ENCODE data around the gene PRSS27. TPM values are rescaled to one million over a fixed set of nuclear protein-coding genes. Genes with fewer than 3 reads are reported as not detected.
"Not testable (repeated sequence)": the region's sequence is repeated elsewhere in the genome, so short reads cannot be mapped to it uniquely, and the experiment has no call there.

Gene PRSS27
- polyA plus RNA-seq, 2 donors, result 500 to 620 TPM

DNA sequence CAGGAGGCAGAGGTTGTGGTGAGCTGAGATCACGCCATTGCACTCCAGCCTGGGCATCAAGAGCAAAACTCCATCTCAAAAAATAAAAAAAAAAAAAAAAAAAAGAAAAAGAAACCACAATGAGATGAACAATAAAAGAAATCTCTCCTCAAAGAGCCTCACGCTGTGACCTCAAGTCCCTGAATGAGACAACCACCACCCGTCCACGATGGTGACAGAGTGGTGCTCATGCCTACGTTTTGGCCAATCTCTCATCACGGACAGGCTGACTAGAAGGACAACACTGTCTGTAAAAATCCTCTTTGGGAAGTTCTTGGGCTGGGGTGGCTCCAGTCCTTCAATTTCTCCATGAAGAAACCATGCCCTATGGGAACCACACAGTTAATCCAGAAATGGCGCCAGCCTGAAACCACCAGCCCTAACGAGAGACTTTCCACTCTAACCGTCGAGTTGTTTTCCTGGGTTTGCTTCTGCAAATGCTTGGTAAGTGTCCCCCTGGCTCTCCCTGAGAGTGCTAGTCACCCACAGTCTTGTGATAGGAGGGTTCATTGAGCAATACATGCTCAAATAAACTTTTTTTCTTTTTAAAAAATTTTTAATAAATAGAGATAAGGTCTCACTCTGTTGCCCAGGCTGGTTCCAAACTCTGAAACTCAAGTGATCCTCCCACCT is 15.0 kb upstream of the PRSS27 start:
- Histone ChIP-seq H3K36me3 (ENCODE audit: control insufficient read depth in 2 of 2, insufficient read depth in 2 of 2, low read length in 1 of 2) (no peaks in the 10 kb centered on the region), H3K4me3 (ENCODE audit: low read depth in 1 of 2, low read length in 2 of 2) (no peak overlapping the region), H3K4me1 (ENCODE audit: control insufficient read depth in 2 of 2, insufficient read depth in 2 of 2, low read length in 1 of 2) (no peaks in the 10 kb centered on the region), H3K9me3 (ENCODE audit: control insufficient read depth in 2 of 2, insufficient read depth in 1 of 2, low read depth in 1 of 2, low read length in 1 of 2) (no peaks in the 10 kb centered on the region), H3K27ac (ENCODE audit: low read depth in 2 of 2, low read length in 1 of 2) (no peak overlapping the region), H3K27me3 (ENCODE audit: control insufficient read depth in 1 of 2, insufficient read depth in 2 of 2, low read length in 2 of 2) (no peaks in the 10 kb centered on the region)
- 72 to 76% methylated on average over 10 of the region's 10 CpGs for WGBS, 2 donors

- WGBS, 2 donors, result 86% methylated on average over 7 of the region's 7 CpGs
- Histone ChIP-seq H3K9me3 (ENCODE audit: control insufficient read depth in 2 of 2, insufficient read depth in 1 of 2, low read depth in 1 of 2, low read length in 1 of 2) (no peaks in the 10 kb centered on the region), H3K27ac (ENCODE audit: low read depth in 2 of 2, low read length in 1 of 2) (no peak overlapping the region)
Measured at GRCh38 chr16:2728034-2728433, 8.0 kb upstream of the PRSS27 start.

DNA sequence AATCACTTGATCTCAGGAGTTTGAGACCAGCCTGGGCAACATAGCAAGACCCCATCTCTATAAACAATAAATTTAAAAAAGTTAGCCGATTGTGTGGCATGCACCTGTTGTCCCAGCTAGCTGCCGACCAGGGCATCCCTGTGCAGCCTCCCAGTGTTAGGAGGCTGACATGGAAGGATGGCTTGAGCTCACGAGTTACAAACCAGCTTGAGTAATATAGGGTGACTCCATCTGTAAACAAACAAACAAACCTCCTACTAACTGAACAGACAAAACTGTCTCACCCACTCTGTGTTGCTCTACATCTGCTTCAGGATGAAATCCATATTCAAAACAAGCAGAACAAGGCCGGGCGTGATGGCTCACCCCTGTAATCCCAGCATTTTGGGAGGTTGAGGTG is 6.9 kb upstream of the PRSS27 start:
- Histone ChIP-seq H3K4me1 (ENCODE audit: control insufficient read depth in 2 of 2, insufficient read depth in 2 of 2, low read length in 1 of 2) (no peaks in the 10 kb centered on the region), H3K36me3 (ENCODE audit: control insufficient read depth in 2 of 2, insufficient read depth in 2 of 2, low read length in 1 of 2) (no peaks in the 10 kb centered on the region), H3K27ac (ENCODE audit: low read depth in 2 of 2, low read length in 1 of 2) (no peak overlapping the region), H3K4me3 (ENCODE audit: low read depth in 1 of 2, low read length in 2 of 2) (no peak overlapping the region), H3K27me3 (ENCODE audit: control insufficient read depth in 1 of 2, insufficient read depth in 2 of 2, low read length in 2 of 2) (no peaks in the 10 kb centered on the region), H3K9me3 (ENCODE audit: control insufficient read depth in 2 of 2, insufficient read depth in 1 of 2, low read depth in 1 of 2, low read length in 1 of 2) (no peaks in the 10 kb centered on the region)
- WGBS, 2 donors, result 75 to 82% methylated on average over 5 of the region's 5 CpGs

More at GRCh38 chr16:2728034-2728433, 8.0 kb upstream of the PRSS27 start:
- Histone ChIP-seq H3K27me3 (ENCODE audit: control insufficient read depth in 1 of 2, insufficient read depth in 2 of 2, low read length in 2 of 2) (no peaks in the 10 kb centered on the region), H3K4me1 (ENCODE audit: control insufficient read depth in 2 of 2, insufficient read depth in 2 of 2, low read length in 1 of 2) (no peaks in the 10 kb centered on the region), H3K36me3 (ENCODE audit: control insufficient read depth in 2 of 2, insufficient read depth in 2 of 2, low read length in 1 of 2) (no peaks in the 10 kb centered on the region), H3K4me3 (ENCODE audit: low read depth in 1 of 2, low read length in 2 of 2) (no peak overlapping the region)

DNA sequence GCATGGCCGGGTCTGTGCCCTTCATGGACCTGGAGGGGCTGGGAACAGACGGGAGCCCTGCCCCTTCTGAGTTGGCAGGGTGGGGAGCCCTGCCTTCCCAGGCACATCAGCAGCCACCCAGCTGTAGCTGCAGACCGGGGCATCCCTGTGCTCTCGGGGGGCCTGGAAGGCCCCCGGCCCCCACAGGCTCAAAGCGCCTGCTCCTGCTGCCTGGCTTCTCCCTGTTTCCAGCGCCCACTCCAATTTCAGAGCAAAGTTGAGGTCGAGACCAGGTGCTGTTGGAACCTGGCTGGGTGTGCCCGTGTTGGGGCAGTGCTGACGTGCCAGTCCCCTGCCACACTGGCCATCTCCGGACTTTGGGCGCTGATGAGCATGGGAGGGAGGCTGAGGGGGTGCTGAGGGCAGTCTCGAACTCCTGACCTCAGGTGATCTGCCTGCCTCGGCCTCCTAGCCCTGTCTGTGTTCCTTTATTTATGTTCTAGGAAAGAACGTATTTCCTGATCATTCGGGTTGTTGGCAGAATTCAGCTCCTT is 4.9 kb upstream of the PRSS27 start:
- Histone ChIP-seq H3K27ac (ENCODE audit: low read depth in 2 of 2, low read length in 1 of 2) (no peak overlapping the region), H3K27me3 (ENCODE audit: control insufficient read depth in 1 of 2, insufficient read depth in 2 of 2, low read length in 2 of 2) (no peaks in the 10 kb centered on the region), H3K36me3 (ENCODE audit: control insufficient read depth in 2 of 2, insufficient read depth in 2 of 2, low read length in 1 of 2) (no peaks in the 10 kb centered on the region), H3K4me1 (ENCODE audit: control insufficient read depth in 2 of 2, insufficient read depth in 2 of 2, low read length in 1 of 2) (peaks cover 0 to 2% of the 10 kb centered on the region in 2 donors), H3K9me3 (ENCODE audit: control insufficient read depth in 2 of 2, insufficient read depth in 1 of 2, low read depth in 1 of 2, low read length in 1 of 2) (no peaks in the 10 kb centered on the region), H3K4me3 (ENCODE audit: low read depth in 1 of 2, low read length in 2 of 2) (no peak overlapping the region)
- 64 to 71% methylated on average over 13 to 16 of the region's 16 CpGs for WGBS, 2 donors

DNA sequence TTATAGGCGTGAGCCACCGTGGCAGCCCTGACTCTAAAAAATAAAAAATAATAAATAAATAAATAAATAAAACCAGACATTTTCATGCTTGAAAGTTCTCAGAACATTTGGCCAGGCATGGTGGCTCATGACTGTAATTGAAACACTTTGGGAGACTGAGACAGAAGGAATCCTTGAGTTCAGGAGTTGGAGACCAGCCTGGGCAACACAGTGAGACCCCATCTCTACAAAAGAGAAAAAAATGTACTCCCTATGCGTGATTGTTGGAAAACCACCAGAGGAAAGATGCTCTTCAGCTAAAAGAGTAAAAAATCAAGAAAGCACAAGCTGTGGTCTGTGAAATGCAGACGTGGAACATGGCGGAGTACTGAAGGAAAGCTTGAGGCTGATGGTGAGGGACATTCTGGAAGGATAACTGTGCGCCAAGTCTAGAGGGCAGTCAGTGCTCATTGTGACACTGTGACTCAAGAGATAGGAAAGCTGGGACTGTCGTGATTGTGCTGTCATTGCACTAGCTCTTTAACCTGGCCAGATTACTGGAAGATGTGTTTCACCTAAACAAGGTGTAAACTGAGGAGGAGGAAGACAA is 4.2 kb upstream of the PRSS27 start:
- no peaks in the 10 kb centered on the region for H3K9me3 ChIP-seq (ENCODE audit: control insufficient read depth in 2 of 2, insufficient read depth in 1 of 2, low read depth in 1 of 2, low read length in 1 of 2)
- no peaks in the 10 kb centered on the region for H3K36me3 ChIP-seq (ENCODE audit: control insufficient read depth in 2 of 2, insufficient read depth in 2 of 2, low read length in 1 of 2)
- WGBS, 2 donors, result 79 to 85% methylated on average over 7 of the region's 7 CpGs
- H3K27ac ChIP-seq (ENCODE audit: low read depth in 2 of 2, low read length in 1 of 2), result no peak overlapping the region
- no peak overlapping the region for H3K4me3 ChIP-seq (ENCODE audit: low read depth in 1 of 2, low read length in 2 of 2)
- no peaks in the 10 kb centered on the region for H3K27me3 ChIP-seq (ENCODE audit: control insufficient read depth in 1 of 2, insufficient read depth in 2 of 2, low read length in 2 of 2)
- H3K4me1 ChIP-seq (ENCODE audit: control insufficient read depth in 2 of 2, insufficient read depth in 2 of 2, low read length in 1 of 2), result peaks cover 0 to 8% of the 10 kb centered on the region in 2 donors

DNA sequence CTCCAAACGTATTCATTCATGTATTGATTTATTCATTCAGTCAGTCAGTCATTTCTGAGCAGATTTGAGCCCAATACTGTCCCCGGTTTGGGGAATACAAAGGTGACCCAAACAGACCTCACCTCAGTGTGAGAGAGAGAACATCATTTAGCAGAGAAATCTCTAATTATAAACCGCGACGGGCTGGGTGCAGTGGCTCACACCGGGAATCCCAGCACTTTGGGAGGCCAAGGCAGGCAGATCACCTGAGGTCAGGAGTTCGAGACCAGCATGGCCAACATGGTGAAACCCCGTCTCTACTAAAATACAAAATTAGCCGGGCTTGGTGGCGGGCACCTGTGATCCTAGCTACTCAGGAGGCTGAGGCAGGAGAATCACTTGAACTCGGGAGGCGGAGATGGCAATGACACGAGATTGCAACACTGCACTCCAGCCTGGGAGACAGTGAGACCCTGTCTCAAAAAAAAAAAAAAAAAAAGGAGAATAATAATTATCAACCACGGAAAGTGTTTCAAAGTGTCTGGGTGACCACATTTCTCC is 1.7 kb upstream of the PRSS27 start:
- 40 to 46% methylated on average over 14 of the region's 14 CpGs for WGBS, 2 donors
- H3K27me3 ChIP-seq (ENCODE audit: control insufficient read depth in 1 of 2, insufficient read depth in 2 of 2, low read length in 2 of 2); H3K9me3 ChIP-seq (ENCODE audit: control insufficient read depth in 2 of 2, insufficient read depth in 1 of 2, low read depth in 1 of 2, low read length in 1 of 2); H3K4me1 ChIP-seq (ENCODE audit: control insufficient read depth in 2 of 2, insufficient read depth in 2 of 2, low read length in 1 of 2); H3K36me3 ChIP-seq (ENCODE audit: control insufficient read depth in 2 of 2, insufficient read depth in 2 of 2, low read length in 1 of 2): not testable (repeated sequence)
- peak overlapping the region; percentile 54 to 65 for H3K4me3 ChIP-seq (ENCODE audit: low read depth in 1 of 2, low read length in 2 of 2)
- peak overlapping the region; percentile 90 to 93 for H3K27ac ChIP-seq (ENCODE audit: low read depth in 2 of 2, low read length in 1 of 2)

- H3K27me3 ChIP-seq (ENCODE audit: control insufficient read depth in 1 of 2, insufficient read depth in 2 of 2, low read length in 2 of 2), result no peaks in the 10 kb centered on the region
- no peaks in the 10 kb centered on the region for H3K9me3 ChIP-seq (ENCODE audit: control insufficient read depth in 2 of 2, insufficient read depth in 1 of 2, low read depth in 1 of 2, low read length in 1 of 2)
- WGBS, 2 donors, result 1 to 3% methylated on average over 47 to 99 of the region's 99 CpGs
- peaks cover 0 to 4% of the 10 kb centered on the region in 2 donors for H3K36me3 ChIP-seq (ENCODE audit: control insufficient read depth in 2 of 2, insufficient read depth in 2 of 2, low read length in 1 of 2)
- H3K4me3 ChIP-seq (ENCODE audit: low read depth in 1 of 2, low read length in 2 of 2), result peak overlapping the region; percentile 54 to 65
- H3K4me1 ChIP-seq (ENCODE audit: control insufficient read depth in 2 of 2, insufficient read depth in 2 of 2, low read length in 1 of 2), result peaks cover 0 to 8% of the 10 kb centered on the region in 2 donors
- peak overlapping the region; percentile 90 to 93 for H3K27ac ChIP-seq (ENCODE audit: low read depth in 2 of 2, low read length in 1 of 2)
Measured at GRCh38 chr16:2720719-2721633, 952 bp upstream of the PRSS27 start.

DNA sequence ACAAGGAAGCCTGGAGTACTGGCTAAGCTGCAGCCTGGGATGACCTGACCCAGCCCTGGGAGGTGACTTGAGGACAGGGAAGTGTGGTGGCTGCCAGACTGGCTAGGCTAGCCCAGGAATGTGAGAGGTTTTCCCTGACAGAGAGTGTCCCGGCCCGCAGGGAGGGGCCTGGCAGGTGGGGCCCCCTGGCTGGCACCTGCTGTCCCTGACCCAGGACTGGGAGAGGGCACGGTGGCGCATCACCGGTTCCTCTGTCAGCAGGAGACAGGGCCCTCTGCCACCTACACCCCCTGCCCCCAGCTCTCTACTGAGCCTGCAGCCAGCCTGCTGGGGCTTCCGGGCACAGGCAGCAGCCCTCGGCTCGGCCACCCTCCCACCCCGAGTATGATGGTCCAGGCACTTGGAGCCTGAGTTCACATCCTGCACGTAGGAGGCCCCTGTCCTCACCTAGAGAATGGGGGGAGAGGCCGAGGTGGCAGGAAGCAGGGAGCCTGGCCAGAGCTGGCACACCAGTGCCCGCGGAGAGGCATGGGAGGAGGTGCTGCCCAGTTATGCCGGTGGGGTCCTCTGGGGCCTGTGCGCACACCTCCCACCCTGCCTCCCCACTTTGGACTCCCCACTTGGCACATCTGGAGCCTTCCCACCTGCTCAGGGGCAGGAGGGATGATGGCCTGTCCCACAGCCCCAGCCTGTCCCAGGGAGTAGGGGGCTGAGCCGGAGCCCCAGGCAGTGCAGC is 528 bp downstream of the PRSS27 start:
- Histone ChIP-seq H3K9me3 (ENCODE audit: control insufficient read depth in 2 of 2, insufficient read depth in 1 of 2, low read depth in 1 of 2, low read length in 1 of 2) (no peaks in the 10 kb centered on the region), H3K36me3 (ENCODE audit: control insufficient read depth in 2 of 2, insufficient read depth in 2 of 2, low read length in 1 of 2) (peaks cover 0 to 4% of the 10 kb centered on the region in 2 donors), H3K4me1 (ENCODE audit: control insufficient read depth in 2 of 2, insufficient read depth in 2 of 2, low read length in 1 of 2) (peaks cover 0 to 13% of the 10 kb centered on the region in 2 donors), H3K27me3 (ENCODE audit: control insufficient read depth in 1 of 2, insufficient read depth in 2 of 2, low read length in 2 of 2) (no peaks in the 10 kb centered on the region), H3K4me3 (ENCODE audit: low read depth in 1 of 2, low read length in 2 of 2) (peak overlapping the region; percentile 41 to 62), H3K27ac (ENCODE audit: low read depth in 2 of 2, low read length in 1 of 2) (peak overlapping the region; percentile 91 to 93)
- 62 to 74% methylated on average over 16 of the region's 16 CpGs for WGBS, 2 donors
